ENCODE data around the gene AKR1E2.

- TF ChIP-seq POLR2A (IDR thresholded peaks at IDR 0.05; ENCODE audit: low read length), result no peak
- TF ChIP-seq GATA1 (IDR thresholded peaks at IDR 0.05; ENCODE audit: low read depth, low read length), result no peak
These were observed 24.6 kb upstream of the AKR1E2 start for GRCh38 chr10:4801405-4801804.

Measured in erythroblast (primary cell).